ENCODE data around the gene LMNB1.
A peak's percentile ranks its signal among the peaks of the same experiment; 100 is the strongest.
"Not testable (repeated sequence)": the region's sequence is repeated elsewhere in the genome, so short reads cannot be mapped to it uniquely, and the experiment has no call there.

The LMNB1 gene, protein sequence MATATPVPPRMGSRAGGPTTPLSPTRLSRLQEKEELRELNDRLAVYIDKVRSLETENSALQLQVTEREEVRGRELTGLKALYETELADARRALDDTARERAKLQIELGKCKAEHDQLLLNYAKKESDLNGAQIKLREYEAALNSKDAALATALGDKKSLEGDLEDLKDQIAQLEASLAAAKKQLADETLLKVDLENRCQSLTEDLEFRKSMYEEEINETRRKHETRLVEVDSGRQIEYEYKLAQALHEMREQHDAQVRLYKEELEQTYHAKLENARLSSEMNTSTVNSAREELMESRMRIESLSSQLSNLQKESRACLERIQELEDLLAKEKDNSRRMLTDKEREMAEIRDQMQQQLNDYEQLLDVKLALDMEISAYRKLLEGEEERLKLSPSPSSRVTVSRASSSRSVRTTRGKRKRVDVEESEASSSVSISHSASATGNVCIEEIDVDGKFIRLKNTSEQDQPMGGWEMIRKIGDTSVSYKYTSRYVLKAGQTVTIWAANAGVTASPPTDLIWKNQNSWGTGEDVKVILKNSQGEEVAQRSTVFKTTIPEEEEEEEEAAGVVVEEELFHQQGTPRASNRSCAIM

DNA sequence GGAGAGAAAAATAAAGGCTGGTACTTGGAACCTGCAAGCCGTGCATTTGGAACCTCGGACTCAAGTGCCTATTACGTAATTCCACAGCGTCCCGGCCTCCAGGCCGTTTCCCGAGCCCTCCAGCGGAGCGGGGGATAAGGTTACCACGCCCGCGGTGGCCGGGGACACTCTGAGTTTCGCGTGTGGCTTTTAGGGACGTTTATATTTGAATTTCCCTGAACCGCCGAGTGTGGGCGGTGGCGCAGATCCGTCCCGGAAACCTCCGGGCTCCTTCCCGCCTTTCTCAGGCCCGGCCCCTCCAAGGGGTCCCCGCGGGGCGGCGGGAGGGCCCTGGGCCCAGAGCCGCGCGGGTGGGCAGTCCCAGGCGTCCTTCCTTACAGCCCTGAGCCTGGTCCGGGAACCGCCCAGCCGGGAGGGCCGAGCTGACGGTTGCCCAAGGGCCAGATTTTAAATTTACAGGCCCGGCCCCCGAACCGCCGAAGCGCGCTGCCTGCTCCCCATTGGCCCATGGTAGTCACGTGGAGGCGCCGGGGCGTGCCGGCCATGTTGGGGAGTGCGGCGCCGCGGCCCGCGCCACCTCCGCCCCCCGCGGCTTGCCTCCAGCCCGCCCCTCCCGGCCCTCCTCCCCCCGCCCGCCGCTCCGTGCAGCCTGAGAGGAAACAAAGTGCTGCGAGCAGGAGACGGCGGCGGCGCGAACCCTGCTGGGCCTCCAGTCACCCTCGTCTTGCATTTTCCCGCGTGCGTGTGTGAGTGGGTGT lies at the start of gene LMNB1:
TSS of gene LMNB1 (plus strand) at position 638 of the 758 bp plus-strand sequence. CDS start 373 bp downstream, outside the sequence.
- peak within 1 kb of the TSS; percentile 78 for H3K4me3 ChIP-seq
- H3K27ac ChIP-seq = peak within 1 kb of the TSS; percentile 84 to 88
- peak; percentile 96 for DNase-seq (ENCODE audit: low spot score)
- TF ChIP-seq, protein P1, sequence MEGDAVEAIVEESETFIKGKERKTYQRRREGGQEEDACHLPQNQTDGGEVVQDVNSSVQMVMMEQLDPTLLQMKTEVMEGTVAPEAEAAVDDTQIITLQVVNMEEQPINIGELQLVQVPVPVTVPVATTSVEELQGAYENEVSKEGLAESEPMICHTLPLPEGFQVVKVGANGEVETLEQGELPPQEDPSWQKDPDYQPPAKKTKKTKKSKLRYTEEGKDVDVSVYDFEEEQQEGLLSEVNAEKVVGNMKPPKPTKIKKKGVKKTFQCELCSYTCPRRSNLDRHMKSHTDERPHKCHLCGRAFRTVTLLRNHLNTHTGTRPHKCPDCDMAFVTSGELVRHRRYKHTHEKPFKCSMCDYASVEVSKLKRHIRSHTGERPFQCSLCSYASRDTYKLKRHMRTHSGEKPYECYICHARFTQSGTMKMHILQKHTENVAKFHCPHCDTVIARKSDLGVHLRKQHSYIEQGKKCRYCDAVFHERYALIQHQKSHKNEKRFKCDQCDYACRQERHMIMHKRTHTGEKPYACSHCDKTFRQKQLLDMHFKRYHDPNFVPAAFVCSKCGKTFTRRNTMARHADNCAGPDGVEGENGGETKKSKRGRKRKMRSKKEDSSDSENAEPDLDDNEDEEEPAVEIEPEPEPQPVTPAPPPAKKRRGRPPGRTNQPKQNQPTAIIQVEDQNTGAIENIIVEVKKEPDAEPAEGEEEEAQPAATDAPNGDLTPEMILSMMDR (IDR thresholded peaks at IDR 0.05) = no peak

DNA sequence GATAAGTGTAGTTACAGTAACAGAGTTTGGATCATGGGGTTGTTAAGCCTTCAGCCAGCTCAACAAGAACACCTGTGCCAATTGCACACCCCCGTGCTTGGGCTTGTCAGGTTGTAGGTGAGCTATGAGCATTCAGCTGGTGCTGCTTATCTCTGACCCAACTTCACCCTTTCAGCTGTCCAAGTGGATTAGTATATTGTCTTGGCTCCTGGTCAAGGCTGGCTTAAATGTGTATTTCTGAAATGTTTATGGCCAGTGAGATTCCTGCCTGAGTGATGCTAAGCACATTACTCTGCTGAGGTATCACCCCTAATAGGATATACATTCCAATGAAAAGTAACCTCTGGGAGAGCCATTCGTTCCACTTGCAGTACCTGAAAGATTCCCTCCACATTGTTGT lies 44.2 kb upstream of the LMNB1 start:
- TF ChIP-seq, protein P1 (IDR thresholded peaks at IDR 0.05) = no peak
- Histone ChIP-seq H3K4me3 (no peak overlapping the region), H3K27ac (no peak overlapping the region)
- no peak for DNase-seq (ENCODE audit: low spot score)

GRCh38 chr5:126734573-126734972 lies 42.4 kb upstream of the LMNB1 start:
- H3K27ac ChIP-seq; DNase-seq (ENCODE audit: low spot score); H3K4me3 ChIP-seq: not testable (repeated sequence)

- Histone ChIP-seq H3K4me3 (no peak overlapping the region), H3K27ac (no peak overlapping the region)
- TF ChIP-seq, protein P1 (IDR thresholded peaks at IDR 0.05) = no peak
- DNase-seq (ENCODE audit: low spot score) = no peak
Observed at GRCh38 chr5:126736141-126736540, 40.8 kb upstream of the LMNB1 start.

DNA sequence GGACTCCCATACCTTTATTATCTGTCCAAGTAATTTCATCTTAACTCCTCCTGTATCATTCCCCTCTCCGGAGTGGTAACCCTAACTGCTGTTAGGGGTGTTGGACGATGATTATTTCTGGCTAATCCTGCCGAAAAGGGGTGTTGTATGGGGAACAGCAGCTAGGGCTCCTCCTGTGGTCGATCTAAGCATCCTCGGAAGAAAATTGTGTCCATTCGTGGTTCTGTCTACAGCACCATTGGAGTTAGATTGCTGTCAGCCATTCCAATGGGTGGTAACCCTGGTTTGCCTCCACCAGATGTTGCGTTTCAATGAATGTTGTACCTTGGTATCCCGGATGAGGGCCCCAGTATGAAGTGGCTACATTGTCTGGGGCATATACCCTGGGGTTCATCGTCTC lies 35.6 kb upstream of the LMNB1 start:
- TF ChIP-seq, protein P1 (IDR thresholded peaks at IDR 0.05) = no peak
- DNase-seq (ENCODE audit: low spot score) = no peak
- H3K27ac ChIP-seq = no peak overlapping the region
- no peak overlapping the region for H3K4me3 ChIP-seq

DNA sequence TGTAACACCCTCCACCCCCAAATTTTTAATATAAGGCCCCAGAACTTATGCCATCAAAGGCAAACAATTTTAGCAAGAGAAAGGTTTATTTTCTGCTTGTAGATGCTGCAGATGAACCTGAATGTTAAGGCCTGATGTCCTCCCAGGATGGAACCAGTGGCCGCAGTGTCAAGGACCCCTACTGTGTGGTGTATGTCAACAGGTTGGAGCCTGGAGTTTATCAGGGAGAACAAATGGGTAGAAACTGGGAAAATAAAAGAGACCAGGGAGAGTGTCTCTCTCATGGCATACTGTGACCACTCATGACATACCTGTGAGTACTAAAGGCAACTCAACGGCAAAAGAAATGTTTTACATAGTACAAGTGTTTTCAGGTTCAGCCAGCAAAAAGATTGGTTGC lies 34.5 kb upstream of the LMNB1 start:
- TF ChIP-seq, protein P1 (IDR thresholded peaks at IDR 0.05) = no peak
- DNase-seq (ENCODE audit: low spot score) = no peak
- Histone ChIP-seq H3K4me3 (no peak overlapping the region), H3K27ac (no peak overlapping the region)

GRCh38 chr5:126744836-126745235 lies 32.1 kb upstream of the LMNB1 start:
- DNase-seq (ENCODE audit: low spot score) = no peak
- TF ChIP-seq, protein P1 (IDR thresholded peaks at IDR 0.05) = no peak
- no peak overlapping the region for H3K27ac ChIP-seq
- H3K4me3 ChIP-seq = no peak overlapping the region

All from coronary artery (tissue), 2 donors.